Cardiac muscle cell (in vitro differentiated cells and primary cell): ENCODE measurements around the gene DPP10. TPM values are rescaled to one million over a fixed set of nuclear protein-coding genes. Genes with fewer than 3 reads are reported as not detected.

Experiments
- DNase-seq, 2 donors: peaks; one replicate each; pipeline versions ENCODE4 v3.0.0 to v3.0.0-alpha.2; 2010 to 2017; ENCODE audit warnings: low read depth in 1 of 2, low spot score in 1 of 2
- H3K27ac ChIP-seq: fragments of 200-600 bp; sonication (generic); 2 replicates; pipeline ENCODE4 v1.5.1; 2016
- H3K27me3 ChIP-seq: fragments of 200-600 bp; sonication (generic); 2 replicates; pipeline ENCODE4 v1.6.0; 2016; ENCODE audit warnings: control low read depth
- H3K36me3 ChIP-seq: fragments of 200-600 bp; sonication (generic); 2 replicates; pipeline ENCODE4 v1.5.1; 2016; ENCODE audit warnings: control low read depth
- H3K4me1 ChIP-seq: fragments of 200-600 bp; sonication (generic); 2 replicates; pipeline ENCODE4 v1.8.1; 2017; ENCODE audit warnings: low read depth, mild to moderate bottlenecking, mixed run types
- H3K4me3 ChIP-seq: fragments of 200-600 bp; sonication (generic); 2 replicates; pipeline ENCODE4 v1.5.1; 2016; ENCODE audit warnings: mild to moderate bottlenecking
- H3K9me3 ChIP-seq: fragments of 200-600 bp; sonication (generic); 2 replicates; pipeline ENCODE4 v1.5.1; 2017; ENCODE audit warnings: low read depth, mild to moderate bottlenecking, control low read depth
- polyA plus RNA-seq: library from polyadenylated mRNA; unstranded; fragments of >200 nt; fragmentation: Nextera tagmentation; extraction: Ambion mirVana; gene quantifications from 2 replicates; pipeline ENCODE4 v1.2.1, GENCODE V29; 2016
- total RNA-seq: library from RNA; depleted of rRNA; stranded (reverse); fragments of >200 nt; gene quantifications from 2 replicates; pipeline ENCODE4 v1.2.3, GENCODE V29; 2016
- TF ChIP-seq, protein P1 (sequence below): IDR thresholded peaks from 2 replicates; pipeline ENCODE4 v1.5.1; 2012; ENCODE audit warnings: low read depth, mild to moderate bottlenecking, low read length

Gene DPP10
- total and polyA plus RNA-seq, 2 experiments from 2014 or later: 1.1 to 1.4 TPM

GRCh38 chr2:114935031-114935430 is 492.6 kb downstream of the DPP10 start:
- Histone ChIP-seq H3K27me3 (no peaks in the 10 kb centered on the region), H3K4me3 (no peak overlapping the region), H3K36me3 (no peaks in the 10 kb centered on the region), H3K9me3 (no peaks in the 10 kb centered on the region), H3K27ac (no peak overlapping the region), H3K4me1 (no peaks in the 10 kb centered on the region)
- TF ChIP-seq, protein P1, sequence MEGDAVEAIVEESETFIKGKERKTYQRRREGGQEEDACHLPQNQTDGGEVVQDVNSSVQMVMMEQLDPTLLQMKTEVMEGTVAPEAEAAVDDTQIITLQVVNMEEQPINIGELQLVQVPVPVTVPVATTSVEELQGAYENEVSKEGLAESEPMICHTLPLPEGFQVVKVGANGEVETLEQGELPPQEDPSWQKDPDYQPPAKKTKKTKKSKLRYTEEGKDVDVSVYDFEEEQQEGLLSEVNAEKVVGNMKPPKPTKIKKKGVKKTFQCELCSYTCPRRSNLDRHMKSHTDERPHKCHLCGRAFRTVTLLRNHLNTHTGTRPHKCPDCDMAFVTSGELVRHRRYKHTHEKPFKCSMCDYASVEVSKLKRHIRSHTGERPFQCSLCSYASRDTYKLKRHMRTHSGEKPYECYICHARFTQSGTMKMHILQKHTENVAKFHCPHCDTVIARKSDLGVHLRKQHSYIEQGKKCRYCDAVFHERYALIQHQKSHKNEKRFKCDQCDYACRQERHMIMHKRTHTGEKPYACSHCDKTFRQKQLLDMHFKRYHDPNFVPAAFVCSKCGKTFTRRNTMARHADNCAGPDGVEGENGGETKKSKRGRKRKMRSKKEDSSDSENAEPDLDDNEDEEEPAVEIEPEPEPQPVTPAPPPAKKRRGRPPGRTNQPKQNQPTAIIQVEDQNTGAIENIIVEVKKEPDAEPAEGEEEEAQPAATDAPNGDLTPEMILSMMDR: no peak
- DNase-seq: no peak

- DNase-seq: no peak
- Histone ChIP-seq H3K4me3 (no peak overlapping the region), H3K4me1 (no peaks in the 10 kb centered on the region), H3K27ac (no peak overlapping the region), H3K27me3 (no peaks in the 10 kb centered on the region), H3K9me3 (no peaks in the 10 kb centered on the region), H3K36me3 (no peaks in the 10 kb centered on the region)
- TF ChIP-seq, protein P1: no peak
Measured at GRCh38 chr2:114937366-114937930, 495.0 kb downstream of the DPP10 start.

DNA sequence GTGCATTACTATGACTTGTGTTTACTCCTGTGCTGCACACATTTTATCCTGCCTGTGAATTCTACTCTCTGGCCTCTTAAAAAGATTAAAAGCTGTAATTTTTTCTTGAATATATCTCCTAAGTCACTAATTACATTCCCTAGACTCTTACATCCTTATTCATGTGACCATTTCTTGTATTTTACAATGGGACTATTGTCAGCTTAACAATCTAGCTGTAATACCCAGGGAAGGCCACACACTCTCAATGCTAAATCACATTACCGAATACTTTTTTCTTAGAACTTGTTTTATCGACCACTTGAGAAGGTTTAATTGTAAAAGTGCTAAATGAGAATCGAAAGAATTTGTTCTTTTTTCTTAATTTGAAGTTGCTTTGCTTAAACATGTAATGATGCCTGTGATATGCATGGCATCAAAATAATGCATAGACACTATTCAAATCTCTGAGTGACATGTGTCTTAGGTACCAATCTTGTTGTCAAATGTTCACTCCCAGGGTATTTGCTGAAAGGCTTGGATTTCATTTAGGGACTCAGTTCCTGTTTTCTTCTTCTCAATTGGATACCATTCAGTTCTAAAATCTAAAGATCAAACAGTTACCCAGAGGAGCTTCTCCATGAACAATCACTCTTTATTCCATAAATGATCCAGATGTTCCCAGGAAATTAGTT is 498.5 kb downstream of the DPP10 start:
- H3K4me1 ChIP-seq: no peaks in the 10 kb centered on the region
- no peaks in the 10 kb centered on the region for H3K27me3 ChIP-seq
- TF ChIP-seq, protein P1: no peak
- H3K4me3 ChIP-seq: no peak overlapping the region
- no peaks in the 10 kb centered on the region for H3K9me3 ChIP-seq
- H3K36me3 ChIP-seq: no peaks in the 10 kb centered on the region
- DNase-seq: no peak
- no peak overlapping the region for H3K27ac ChIP-seq

DNA sequence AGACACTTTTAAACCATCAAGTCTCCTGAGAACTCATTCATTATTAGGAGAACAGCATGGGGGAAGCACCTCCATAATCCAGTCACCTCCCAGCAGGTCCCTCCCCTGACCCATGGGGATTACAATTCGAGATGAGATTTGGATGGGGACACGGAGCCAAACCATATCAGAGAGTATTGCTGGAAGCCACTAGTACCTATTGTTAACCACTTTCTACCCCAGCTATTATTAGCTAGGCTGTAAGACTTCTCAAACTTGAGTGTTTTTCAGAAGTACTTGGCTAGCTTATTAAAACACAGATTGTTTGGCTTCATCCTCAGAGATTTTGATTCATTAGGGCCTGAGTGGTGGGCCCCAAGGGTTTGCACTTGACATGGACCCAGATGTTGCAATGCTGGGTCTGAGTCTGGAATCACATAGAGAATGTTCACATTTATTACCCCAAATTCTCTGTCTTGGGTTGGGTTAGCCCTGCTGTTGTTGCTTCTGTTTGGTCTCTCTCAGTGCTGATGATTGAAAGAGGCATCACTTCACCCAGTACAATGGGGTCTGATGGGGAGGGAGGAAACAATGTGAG is 506.9 kb downstream of the DPP10 start:
- Histone ChIP-seq H3K27ac (no peak overlapping the region), H3K4me1 (no peaks in the 10 kb centered on the region), H3K4me3 (no peak overlapping the region), H3K36me3 (no peaks in the 10 kb centered on the region), H3K27me3 (no peaks in the 10 kb centered on the region), H3K9me3 (no peaks in the 10 kb centered on the region)
- no peak for DNase-seq
- TF ChIP-seq, protein P1: no peak

- no peak overlapping the region for H3K27ac ChIP-seq
- H3K27me3 ChIP-seq: no peaks in the 10 kb centered on the region
Measured at GRCh38 chr2:114960389-114960788, 517.9 kb downstream of the DPP10 start.

More at GRCh38 chr2:114960389-114960788, 517.9 kb downstream of the DPP10 start:
- TF ChIP-seq, protein P1: no peak
- Histone ChIP-seq H3K36me3 (no peaks in the 10 kb centered on the region), H3K9me3 (no peaks in the 10 kb centered on the region), H3K4me1 (no peaks in the 10 kb centered on the region), H3K4me3 (no peak overlapping the region)
- no peak for DNase-seq
